ENCODE results near the gene COL9A1. TPM values are rescaled to one million over a fixed set of nuclear protein-coding genes. Genes with fewer than 3 reads are reported as not detected.

COL9A1 gene
- total and polyA plus RNA-seq, 2 experiments from 2014 or later = 1.6 to 2.3 TPM

DNA sequence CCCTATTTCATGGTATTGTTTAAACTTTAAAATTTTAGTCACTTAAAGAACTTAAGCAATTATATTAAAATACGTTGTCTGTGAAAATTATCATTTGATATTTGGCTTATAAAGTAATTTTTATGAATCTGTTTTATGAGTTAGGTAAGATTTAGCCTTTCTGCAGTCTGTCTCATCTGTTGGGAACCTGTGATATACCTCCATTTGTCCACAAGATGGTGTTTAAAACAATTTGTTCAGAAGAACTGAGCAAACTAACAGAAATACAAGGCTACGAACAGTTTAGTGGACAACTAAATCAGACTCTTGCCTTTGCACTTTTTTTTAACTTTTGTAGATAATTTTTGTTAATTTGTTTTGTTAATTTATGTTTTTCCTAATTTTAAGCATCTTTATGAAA is 92.4 kb downstream of the COL9A1 start:
- Histone ChIP-seq H3K79me2 (no peaks in the 10 kb centered on the region), H3K4me2 (no peak overlapping the region), H4K20me1 (ENCODE audit: insufficient read depth, poor library complexity, severe bottlenecking) (no peaks in the 10 kb centered on the region), H3K9me3 (ENCODE audit: low read depth) (no peaks in the 10 kb centered on the region), H3K27me3 (peaks cover 2% of the 10 kb centered on the region), H3K4me1 (ENCODE audit: insufficient read depth) (no peaks in the 10 kb centered on the region), H3K9me2 (replicated peaks; ENCODE audit: insufficient read depth) (no peaks in the 10 kb centered on the region), H3K27ac (no peak overlapping the region), H3K36me3 (replicated peaks; ENCODE audit: insufficient read depth, low read depth) (no peaks in the 10 kb centered on the region), H2AFZ (no peak overlapping the region), H3K4me3 (no peak overlapping the region)
- TF ChIP-seq EZH2phosphoT487 (IDR thresholded peaks at IDR 0.05; ENCODE audit: low read depth, severe bottlenecking, unreplicated experiment) (no peak), CTCF (IDR thresholded peaks at IDR 0.05; ENCODE audit: poor library complexity) (peak; percentile 44)
- WGBS (ENCODE audit: low lambda C conversion rate, missing lambda C conversion rate) = 25% methylated on average over 2 of the region's 2 CpGs
- DNase-seq (ENCODE audit: low spot score) = no peak

GRCh38 chr6:70208235-70208790 is 94.6 kb downstream of the COL9A1 start:
- H4K20me1 ChIP-seq (ENCODE audit: insufficient read depth, poor library complexity, severe bottlenecking) = no peaks in the 10 kb centered on the region
- H3K36me3 ChIP-seq (replicated peaks; ENCODE audit: insufficient read depth, low read depth) = no peaks in the 10 kb centered on the region
- no peaks in the 10 kb centered on the region for H3K9me3 ChIP-seq (ENCODE audit: low read depth)
- H3K4me1 ChIP-seq (ENCODE audit: insufficient read depth) = no peaks in the 10 kb centered on the region
- DNase-seq (ENCODE audit: low spot score) = no peak
- no peak overlapping the region for H3K4me2 ChIP-seq
- no peak overlapping the region for H2AFZ ChIP-seq
- no peak overlapping the region for H3K27ac ChIP-seq
- WGBS (ENCODE audit: low lambda C conversion rate, missing lambda C conversion rate) = 81% methylated on average over 1 of the region's 1 CpG
- peaks cover 2% of the 10 kb centered on the region for H3K27me3 ChIP-seq
- TF ChIP-seq EZH2 (IDR thresholded peaks at IDR 0.05; ENCODE audit: borderline replicate concordance) (no peak), EZH2phosphoT487 (IDR thresholded peaks at IDR 0.05; ENCODE audit: low read depth, severe bottlenecking, unreplicated experiment) (no peak), CTCF (IDR thresholded peaks at IDR 0.05; ENCODE audit: poor library complexity) (no peak)
- H3K4me3 ChIP-seq = no peak overlapping the region
- no peaks in the 10 kb centered on the region for H3K79me2 ChIP-seq
- no peaks in the 10 kb centered on the region for H3K9me2 ChIP-seq (replicated peaks; ENCODE audit: insufficient read depth)

DNA sequence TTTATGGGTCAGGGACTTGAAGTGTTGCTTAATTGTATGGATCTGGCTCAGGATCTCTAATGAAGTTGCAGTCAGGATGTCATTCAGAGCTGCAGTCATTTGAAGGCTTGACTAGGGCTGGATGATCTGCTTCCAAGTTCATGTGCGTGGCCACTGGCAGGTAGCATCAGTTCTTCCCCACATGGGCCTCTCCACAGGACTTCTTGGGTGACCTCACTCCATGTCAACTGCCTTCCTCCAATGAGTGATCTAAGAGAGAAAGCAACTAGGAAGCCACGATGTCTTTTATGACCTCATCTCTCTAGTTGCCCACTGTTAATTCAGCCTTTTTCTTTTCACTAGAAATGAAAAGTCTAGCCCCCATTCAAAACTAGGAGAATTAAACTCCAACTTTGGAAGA is 104.1 kb downstream of the COL9A1 start:
- Histone ChIP-seq H3K4me3 (no peak overlapping the region), H3K36me3 (replicated peaks; ENCODE audit: insufficient read depth, low read depth) (no peaks in the 10 kb centered on the region), H3K9me2 (replicated peaks; ENCODE audit: insufficient read depth) (no peaks in the 10 kb centered on the region), H2AFZ (no peak overlapping the region), H3K79me2 (no peaks in the 10 kb centered on the region), H3K4me1 (ENCODE audit: insufficient read depth) (no peaks in the 10 kb centered on the region), H4K20me1 (ENCODE audit: insufficient read depth, poor library complexity, severe bottlenecking) (no peaks in the 10 kb centered on the region), H3K27me3 (peaks cover 3% of the 10 kb centered on the region), H3K27ac (no peak overlapping the region), H3K4me2 (no peak overlapping the region), H3K9me3 (ENCODE audit: low read depth) (no peaks in the 10 kb centered on the region)
- no peak for TF ChIP-seq CTCF (IDR thresholded peaks at IDR 0.05; ENCODE audit: poor library complexity)
- no peak for TF ChIP-seq EZH2phosphoT487 (IDR thresholded peaks at IDR 0.05; ENCODE audit: low read depth, severe bottlenecking, unreplicated experiment)
- TF ChIP-seq EZH2 (IDR thresholded peaks at IDR 0.05; ENCODE audit: borderline replicate concordance) = no peak
- 89% methylated on average over 2 of the region's 2 CpGs for WGBS (ENCODE audit: low lambda C conversion rate, missing lambda C conversion rate)
- no peak for DNase-seq (ENCODE audit: low spot score)

DNA sequence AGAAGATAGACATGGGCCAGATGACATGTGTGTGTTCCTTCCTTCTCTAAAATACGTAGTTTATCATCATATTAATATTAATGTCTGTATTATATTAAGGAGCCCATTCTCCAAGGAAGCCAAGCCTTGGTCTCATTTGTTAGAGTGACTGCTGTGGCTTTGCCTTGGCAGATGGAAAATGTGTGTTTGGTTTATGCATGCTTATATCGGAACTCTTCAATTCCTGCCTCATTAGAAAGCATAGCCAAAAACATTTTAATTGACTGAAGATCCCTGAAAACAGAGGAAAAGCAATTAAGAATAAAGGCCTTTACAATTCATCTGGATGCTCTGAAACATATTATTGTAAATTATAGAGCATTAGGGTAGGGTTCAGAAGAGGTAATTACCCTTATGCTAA is 106.4 kb downstream of the COL9A1 start:
- Histone ChIP-seq H2AFZ (no peak overlapping the region), H4K20me1 (ENCODE audit: insufficient read depth, poor library complexity, severe bottlenecking) (no peaks in the 10 kb centered on the region), H3K27ac (no peak overlapping the region), H3K9me3 (ENCODE audit: low read depth) (no peaks in the 10 kb centered on the region), H3K4me2 (no peak overlapping the region), H3K4me1 (ENCODE audit: insufficient read depth) (no peaks in the 10 kb centered on the region), H3K27me3 (no peaks in the 10 kb centered on the region), H3K79me2 (no peaks in the 10 kb centered on the region), H3K9me2 (replicated peaks; ENCODE audit: insufficient read depth) (no peaks in the 10 kb centered on the region), H3K36me3 (replicated peaks; ENCODE audit: insufficient read depth, low read depth) (no peaks in the 10 kb centered on the region), H3K4me3 (no peak overlapping the region)
- TF ChIP-seq EZH2 (IDR thresholded peaks at IDR 0.05; ENCODE audit: borderline replicate concordance) (no peak), EZH2phosphoT487 (IDR thresholded peaks at IDR 0.05; ENCODE audit: low read depth, severe bottlenecking, unreplicated experiment) (no peak), CTCF (IDR thresholded peaks at IDR 0.05; ENCODE audit: poor library complexity) (no peak)
- no peak for DNase-seq (ENCODE audit: low spot score)
- 88% methylated on average over 2 of the region's 2 CpGs for WGBS (ENCODE audit: low lambda C conversion rate, missing lambda C conversion rate)

All from hepatocyte (in vitro differentiated cells).